Body of pancreas (tissue), 4 donors: ENCODE results near the gene PRSS21. TPM values are rescaled to one million over a fixed set of nuclear protein-coding genes. Genes with fewer than 3 reads are reported as not detected.

Source experiments
- ATAC-seq: fragments of 150-250 bp; one replicate; pipeline ENCODE4 v1.9.1; 2016
- DNase-seq, 4 donors: peaks; one replicate each; pipeline ENCODE4 v3.0.0-alpha.2; 2019
- H3K27ac ChIP-seq, 4 donors: fragments of 200-600 bp; sonication (generic); 1 replicate in 3 of 4; 2 replicates in 1 of 4; pipeline versions ENCODE4 v1.5.1 to v1.6.1; 2016 to 2019; ENCODE audit warnings: mild to moderate bottlenecking in 1 of 4, mixed read lengths in 1 of 4, moderate library complexity in 1 of 4
- H3K27me3 ChIP-seq, 2 donors: fragments of 200-600 bp; sonication (generic); one replicate each; pipeline ENCODE4 v1.6.0; 2016; ENCODE audit warnings: mild to moderate bottlenecking in 1 of 2
- H3K36me3 ChIP-seq, 2 donors: fragments of 200-600 bp; sonication (generic); replicated peaks in 1 of 2; 2 replicates each; pipeline ENCODE4 v1.5.1; 2016; ENCODE audit warnings: low read depth in 2 of 2; ENCODE audit not compliant: insufficient read depth in 1 of 2
- H3K4me1 ChIP-seq: fragments of 200-600 bp; sonication (generic); one replicate; pipeline ENCODE4 v1.6.0; 2016
- H3K4me3 ChIP-seq, 2 donors: fragments of 200-600 bp; sonication (generic); 1 replicate in 1 of 2; 2 replicates in 1 of 2; pipeline ENCODE4 v1.5.1; 2016 to 2019
- H3K9me3 ChIP-seq, 3 donors: fragments of 200-600 bp; sonication (generic); 1 replicate in 2 of 3; 2 replicates in 1 of 3; pipeline ENCODE4 v1.5.1; 2016
- CTCF ChIP-seq, 7 experiments: fragments of 450-650 bp in 4 of 7; fragments of 200-600 bp in 3 of 7; sonication (generic) in 3 of 7; IDR thresholded peaks; one replicate each; pipeline ENCODE4 v1.5.1; 2016 to 2019; ENCODE audit warnings: antibody characterized with exemption in 7 of 7
- POLR2A ChIP-seq, 3 donors: fragments of 450-650 bp; IDR thresholded peaks; one replicate each; pipeline ENCODE4 v1.6.1; 2016; ENCODE audit warnings: antibody characterized with exemption in 3 of 3, mild to moderate bottlenecking in 2 of 3
- WGBS, 2 donors: methylation state at CpG; one replicate each; pipeline ENCODE4 v1.1.5; 2017; 5-methylcytosine and 5-hydroxymethylcytosine counted together
- intact Hi-C: fragments of 100-400 bp; cut with DNase I; formaldehyde crosslinking; loops from one replicate; pipeline ENCODE4 v1.15.1; 2023
- total RNA-seq, 2 donors: library from RNA; depleted of rRNA; stranded (reverse); fragments of >200 nt; gene quantifications; one replicate each; pipeline ENCODE4 v1.1.0, GENCODE V29; 2016

Gene PRSS21
- total RNA-seq, 2 donors from 2014 or later = 0.66 to 1.6 TPM

GRCh38 chr16:2860826-2861567 lies 44.0 kb downstream of the PRSS21 start:
- Histone ChIP-seq H3K27ac (no peak overlapping the region), H3K36me3 (no peaks in the 10 kb centered on the region), H3K4me3 (no peak overlapping the region), H3K27me3 (no peaks in the 10 kb centered on the region), H3K4me1 (peaks cover 28% of the 10 kb centered on the region), H3K9me3 (no peaks in the 10 kb centered on the region)
- intact Hi-C loops = no loop called here
- DNase-seq (no peak), ATAC-seq (no peak)
- WGBS, 2 donors = 71 to 84% methylated on average over 7 to 8 of the region's 8 CpGs
- TF ChIP-seq CTCF (IDR thresholded peaks at IDR 0.05) (no peak), POLR2A (IDR thresholded peaks at IDR 0.05) (no peak)

GRCh38 chr16:2865651-2866050 lies 48.6 kb downstream of the PRSS21 start:
- H3K36me3 ChIP-seq = no peaks in the 10 kb centered on the region
- DNase-seq (no peak), ATAC-seq (no peak)
- intact Hi-C loops = no loop called here
- H3K9me3 ChIP-seq = no peaks in the 10 kb centered on the region
- H3K4me1 ChIP-seq = peaks cover 13% of the 10 kb centered on the region
- no peak overlapping the region for H3K27ac ChIP-seq
- no peaks in the 10 kb centered on the region for H3K27me3 ChIP-seq
- no peak for TF ChIP-seq POLR2A (IDR thresholded peaks at IDR 0.05)
- no peak for TF ChIP-seq CTCF (IDR thresholded peaks at IDR 0.05)
- H3K4me3 ChIP-seq = no peak overlapping the region
- WGBS, 2 donors = 54 to 58% methylated on average over 4 of the region's 4 CpGs

- Histone ChIP-seq H3K9me3 (no peaks in the 10 kb centered on the region), H3K27me3 (no peaks in the 10 kb centered on the region), H3K4me3 (no peak overlapping the region), H3K27ac (no peak overlapping the region), H3K4me1 (peaks cover 13% of the 10 kb centered on the region), H3K36me3 (no peaks in the 10 kb centered on the region)
- WGBS, 2 donors = 72 to 91% methylated on average over 2 to 4 of the region's 4 CpGs
- intact Hi-C loops = no loop called here
- ATAC-seq (no peak), DNase-seq (no peak)
- TF ChIP-seq CTCF (IDR thresholded peaks at IDR 0.05) (no peak), POLR2A (IDR thresholded peaks at IDR 0.05) (no peak)
These were observed 49.4 kb downstream of the PRSS21 start for GRCh38 chr16:2866431-2866830.

- no peak for ATAC-seq
- no peak for DNase-seq
- Histone ChIP-seq H3K9me3 (no peaks in the 10 kb centered on the region), H3K4me1 (peaks cover 13% of the 10 kb centered on the region), H3K4me3 (peak overlapping the region in 1 of 2 donors; percentile 21), H3K27me3 (no peaks in the 10 kb centered on the region), H3K27ac (peak overlapping the region; percentile 73 to 94 (median 90)), H3K36me3 (no peaks in the 10 kb centered on the region)
- no peak for TF ChIP-seq CTCF (IDR thresholded peaks at IDR 0.05)
- no peak for TF ChIP-seq POLR2A (IDR thresholded peaks at IDR 0.05)
- 11 to 32% methylated on average over 8 of the region's 8 CpGs for WGBS, 2 donors
- intact Hi-C loops = no loop called here
These were observed 50.6 kb downstream of the PRSS21 start for GRCh38 chr16:2867661-2867986.
